Measurements from ENCODE around the gene PAK1IP1.
"Not testable (repeated sequence)": the region's sequence is repeated elsewhere in the genome, so short reads cannot be mapped to it uniquely, and the experiment has no call there.

Gene PAK1IP1, protein sequence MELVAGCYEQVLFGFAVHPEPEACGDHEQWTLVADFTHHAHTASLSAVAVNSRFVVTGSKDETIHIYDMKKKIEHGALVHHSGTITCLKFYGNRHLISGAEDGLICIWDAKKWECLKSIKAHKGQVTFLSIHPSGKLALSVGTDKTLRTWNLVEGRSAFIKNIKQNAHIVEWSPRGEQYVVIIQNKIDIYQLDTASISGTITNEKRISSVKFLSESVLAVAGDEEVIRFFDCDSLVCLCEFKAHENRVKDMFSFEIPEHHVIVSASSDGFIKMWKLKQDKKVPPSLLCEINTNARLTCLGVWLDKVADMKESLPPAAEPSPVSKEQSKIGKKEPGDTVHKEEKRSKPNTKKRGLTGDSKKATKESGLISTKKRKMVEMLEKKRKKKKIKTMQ

DNA sequence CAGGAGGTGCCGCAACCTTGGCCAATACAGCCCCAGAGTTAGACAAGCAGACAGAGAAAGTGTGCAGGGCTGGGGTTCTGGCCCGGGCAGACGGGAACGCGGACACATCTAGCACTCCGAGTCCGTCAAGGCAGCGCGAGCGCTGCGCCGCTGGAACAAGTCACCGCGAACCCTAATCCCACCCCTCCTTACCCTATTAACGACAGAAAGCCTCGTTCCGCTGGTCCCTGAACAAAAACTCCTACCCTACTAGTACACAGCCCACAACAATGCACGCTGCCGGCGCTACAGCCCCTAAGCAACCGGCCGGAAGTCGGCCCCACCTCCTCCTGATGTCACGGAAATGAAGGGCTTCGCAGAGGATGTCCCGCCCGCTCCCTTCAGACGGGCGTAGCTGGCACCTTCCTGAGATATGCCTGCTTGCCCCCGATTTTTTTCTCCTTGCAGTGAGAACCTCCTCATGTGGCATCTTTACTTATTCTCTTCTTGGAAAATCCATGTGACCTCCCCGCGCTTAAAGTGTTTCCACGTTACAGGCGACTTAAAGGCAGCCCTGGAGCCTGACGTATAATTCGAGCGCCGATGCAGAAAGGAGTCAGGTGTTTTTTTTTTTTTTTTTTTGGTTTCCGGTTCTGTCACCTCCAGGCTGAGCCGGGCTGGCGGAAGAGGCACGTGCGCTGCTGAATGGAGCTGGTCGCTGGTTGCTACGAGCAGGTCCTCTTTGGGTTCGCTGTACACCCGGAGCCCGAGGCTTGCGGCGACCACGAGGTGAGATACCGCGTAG is at the start of gene PAK1IP1, which contains the start of gene C6orf52:
TSS of gene PAK1IP1 (plus strand) at position 671 of the 784 bp plus-strand sequence. CDS start at position 685, 14 bp downstream.
TSS of gene C6orf52 (minus strand) at position 315 of the 784 bp plus-strand sequence. CDS start 7,066 bp downstream, outside the sequence.
- Mint-ChIP-seq H3K4me3 (peak within 1 kb of the TSS; percentile 95), H3K36me3 (peaks cover 19% of the 10 kb centered on the region), H3K9me3 (no peaks in the 10 kb centered on the region), H3K4me1 (peaks cover 45% of the 10 kb centered on the region), H3K27ac (peak within 1 kb of the TSS; percentile 100), H3K27me3 (peaks cover 4% of the 10 kb centered on the region)
- CTCF ChIA-PET: interaction anchor here (1.0 to 2.5 kb wide), 4 partner anchors 26 to 184 kb away, joined by 3 to 10 read pairs (median 5); partner anchors contain the start of gene MAK
- DNase-seq: peak; percentile 96

DNA sequence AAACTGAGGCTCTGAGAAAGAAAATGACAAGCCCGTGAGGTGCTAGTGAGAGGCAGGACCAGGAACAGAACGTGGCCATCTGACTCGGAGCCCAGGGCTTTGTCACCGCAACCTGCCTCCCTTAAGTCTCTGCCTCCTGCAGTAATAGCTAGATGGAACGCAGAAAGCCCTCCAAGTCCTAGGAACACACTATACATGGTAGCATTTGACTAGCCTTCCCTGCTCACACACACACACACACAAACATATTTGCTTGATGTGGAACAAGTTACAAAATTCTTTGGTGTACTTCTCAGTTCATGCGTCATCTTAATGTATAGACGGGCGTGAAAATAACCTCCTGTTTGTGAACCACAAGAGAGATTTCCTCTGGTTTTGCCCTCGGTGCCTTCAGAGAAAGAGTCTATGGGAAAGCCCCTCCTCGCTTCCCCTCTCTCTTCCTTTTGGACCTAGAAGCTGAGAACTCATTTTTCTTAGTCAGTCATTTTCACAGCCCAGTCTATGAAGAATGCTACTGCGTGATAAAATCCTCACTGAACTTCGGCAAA is 39.2 kb upstream of the PAK1IP1 start:
- Mint-ChIP-seq H3K4me3 (peak overlapping the region; percentile 6), H3K9me3 (no peaks in the 10 kb centered on the region), H3K36me3 (no peaks in the 10 kb centered on the region), H3K27ac (peak overlapping the region; percentile 58), H3K27me3 (peaks cover 40% of the 10 kb centered on the region), H3K4me1 (peaks cover 21% of the 10 kb centered on the region)
- CTCF ChIA-PET: no interaction called here
- peak; percentile 42 for DNase-seq

DNA sequence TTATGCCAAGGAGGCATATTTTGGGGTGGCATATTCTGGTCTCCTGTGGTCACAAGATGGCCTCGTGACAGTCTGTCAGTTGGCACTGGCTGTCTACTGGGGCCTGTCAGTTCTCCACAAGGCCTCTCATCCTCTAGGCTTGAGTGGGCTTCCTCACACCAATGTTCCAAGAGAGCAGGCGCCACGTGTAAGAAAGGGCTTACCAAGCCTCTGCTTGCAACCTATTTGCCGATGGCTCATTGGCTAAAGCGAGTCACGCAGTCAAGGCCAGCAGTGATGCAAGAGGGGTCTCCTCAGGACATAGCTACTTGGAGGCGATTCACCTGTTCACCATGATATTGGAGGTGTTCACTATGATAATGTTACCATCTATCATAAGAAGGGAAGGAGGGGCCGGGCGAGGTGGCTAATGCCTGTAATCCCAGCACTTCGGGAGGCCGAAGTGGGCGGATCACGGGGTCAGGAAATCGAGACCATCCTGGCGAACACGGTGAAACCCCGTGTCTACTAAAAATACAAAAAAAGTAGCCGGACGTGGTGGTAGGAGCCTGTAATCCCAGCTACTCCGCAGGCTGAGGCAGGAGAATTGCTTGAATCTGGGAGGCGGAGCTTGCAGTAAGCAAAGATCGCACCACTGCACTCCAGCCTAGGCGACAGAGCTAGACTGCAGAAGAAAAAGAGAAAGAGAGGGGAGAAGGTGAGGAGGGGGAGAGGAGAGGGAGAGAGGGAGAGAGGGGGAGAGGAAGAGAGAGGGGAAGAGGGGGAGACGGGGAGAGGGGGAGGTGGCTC is 35.7 kb upstream of the PAK1IP1 start:
- Mint-ChIP-seq H3K9me3 (no peaks in the 10 kb centered on the region), H3K4me1 (peaks cover 21% of the 10 kb centered on the region), H3K36me3 (no peaks in the 10 kb centered on the region), H3K27me3 (peaks cover 30% of the 10 kb centered on the region), H3K4me3 (peak overlapping the region; percentile 64), H3K27ac (peak overlapping the region; percentile 49)
- no peak for DNase-seq
- CTCF ChIA-PET: no interaction called here

DNA sequence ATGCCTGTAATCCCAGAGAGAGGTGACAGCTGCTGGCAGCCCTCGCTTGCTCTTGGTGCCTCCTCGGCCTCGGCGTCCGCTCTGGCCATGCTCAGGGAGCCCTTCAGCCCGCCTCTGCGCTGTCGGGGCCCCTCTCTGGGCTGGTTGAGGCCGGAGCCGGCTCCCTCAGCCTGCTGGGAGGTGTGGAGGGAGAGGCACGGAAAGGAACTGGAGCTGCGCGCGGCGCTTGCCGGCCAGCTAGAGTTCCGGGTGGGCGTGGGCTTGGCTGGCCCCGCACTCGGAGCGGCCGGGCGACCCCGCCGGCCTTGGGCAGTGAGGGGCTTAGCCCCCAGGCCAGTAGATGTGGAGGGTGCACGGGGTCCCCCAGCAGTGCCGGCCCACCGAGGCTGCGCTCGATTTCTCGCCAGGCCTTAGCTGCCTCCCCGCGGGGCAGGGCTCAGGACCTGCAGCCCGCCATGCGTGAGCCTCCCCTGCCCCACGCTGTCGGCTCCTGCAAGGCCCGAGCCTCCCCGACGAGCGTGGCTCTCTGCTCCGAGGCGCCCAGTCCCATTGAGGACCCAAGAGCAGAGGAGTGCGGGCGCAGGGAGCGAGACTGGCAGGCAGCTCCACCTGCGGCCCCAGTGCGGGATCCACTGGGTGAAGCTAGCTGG is 34.9 kb upstream of the PAK1IP1 start:
- Mint-ChIP-seq H3K4me3 (peak overlapping the region; percentile 64), H3K9me3 (no peaks in the 10 kb centered on the region), H3K4me1 (peaks cover 21% of the 10 kb centered on the region), H3K27me3 (peaks cover 27% of the 10 kb centered on the region), H3K36me3 (no peaks in the 10 kb centered on the region), H3K27ac (peak overlapping the region; percentile 58)
- peak; percentile 31 for DNase-seq
- CTCF ChIA-PET: no interaction called here

DNA sequence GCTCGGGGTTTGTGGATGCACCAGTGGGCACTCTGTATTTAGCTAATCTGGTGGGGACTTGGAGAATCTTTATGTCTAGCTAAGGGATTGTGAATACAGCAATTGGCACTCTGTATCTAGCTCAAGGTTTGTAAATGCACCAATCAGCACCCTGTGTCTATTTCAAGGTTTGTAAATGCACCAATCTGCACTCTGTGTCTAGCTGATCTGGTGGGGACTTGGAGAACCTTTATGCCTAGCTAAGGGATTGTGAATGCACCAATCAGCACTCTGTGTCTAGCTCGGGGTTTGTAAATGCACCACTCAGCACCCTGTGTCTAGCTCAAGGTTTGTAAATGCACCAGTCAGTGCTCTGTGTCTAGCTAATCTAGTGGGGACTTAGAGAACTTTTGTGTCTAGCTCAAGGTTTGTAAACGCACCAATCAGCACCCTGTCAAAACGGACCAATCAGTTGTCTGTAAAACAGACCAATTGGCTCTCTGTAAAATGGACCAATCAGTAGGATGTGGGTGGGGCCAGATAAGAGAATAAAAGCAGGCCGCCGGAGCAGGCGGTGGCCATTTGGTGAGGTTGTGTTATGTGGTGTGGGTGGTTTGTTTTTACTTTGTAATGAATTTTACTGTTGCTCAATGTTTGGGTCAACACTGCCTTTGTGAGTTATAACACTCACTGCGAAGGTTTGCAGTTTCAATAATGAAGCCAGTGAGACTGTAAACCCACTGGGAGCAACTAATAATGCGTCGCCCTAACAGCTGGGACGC is 34.2 kb upstream of the PAK1IP1 start:
- peak overlapping the region; percentile 46 for H3K4me3 Mint-ChIP-seq
- H3K36me3 Mint-ChIP-seq, DNase-seq, CTCF ChIA-PET, H3K9me3 Mint-ChIP-seq: not testable (repeated sequence)
- peak overlapping the region; percentile 58 for H3K27ac Mint-ChIP-seq
- peaks cover 13% of the 10 kb centered on the region for H3K4me1 Mint-ChIP-seq
- peaks cover 19% of the 10 kb centered on the region for H3K27me3 Mint-ChIP-seq

DNA sequence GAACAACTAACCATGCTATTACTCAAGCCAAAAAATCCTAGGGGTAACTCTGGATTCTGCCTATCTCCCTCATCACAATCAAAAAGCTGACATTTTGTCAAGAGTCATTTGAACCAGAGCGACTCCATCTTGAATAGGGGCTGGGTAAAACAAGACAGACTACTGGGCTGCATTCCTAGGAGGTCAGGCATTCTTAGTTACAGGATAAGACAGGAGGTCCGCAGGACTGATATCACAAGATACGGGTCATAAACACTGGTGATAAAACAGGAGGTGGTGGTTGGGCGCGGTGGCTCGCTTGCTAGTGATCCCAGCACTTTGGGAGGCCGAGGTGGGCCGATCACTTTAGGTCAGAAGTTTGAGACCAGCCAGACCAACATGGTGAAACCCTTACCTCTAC is 32.6 kb upstream of the PAK1IP1 start:
- Mint-ChIP-seq H3K4me3 (no peak overlapping the region), H3K36me3 (no peaks in the 10 kb centered on the region), H3K4me1 (no peaks in the 10 kb centered on the region), H3K9me3 (no peaks in the 10 kb centered on the region), H3K27me3 (peaks cover 20% of the 10 kb centered on the region), H3K27ac (no peak overlapping the region)
- CTCF ChIA-PET: no interaction called here
- DNase-seq: no peak

DNA sequence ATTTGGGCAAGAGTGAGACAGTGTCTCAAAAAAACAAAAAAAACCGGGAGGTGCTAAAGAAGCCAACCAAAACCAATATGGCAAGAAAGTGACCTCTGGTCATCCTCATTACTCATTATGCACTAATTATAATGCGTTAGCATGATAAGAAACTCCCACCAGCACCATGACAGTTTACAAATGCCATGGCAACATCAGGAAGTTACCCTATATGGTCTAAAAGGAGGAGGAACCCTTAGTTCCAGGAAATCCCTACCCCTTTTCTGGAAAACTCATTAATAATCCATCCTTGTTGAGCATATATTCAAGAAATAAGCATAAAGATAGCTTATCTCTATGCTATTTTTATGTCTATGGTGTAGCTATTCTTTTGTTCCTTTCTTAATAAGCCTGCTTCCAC is 32.0 kb upstream of the PAK1IP1 start:
- Mint-ChIP-seq H3K27me3 (peaks cover 22% of the 10 kb centered on the region), H3K4me1 (no peaks in the 10 kb centered on the region), H3K9me3 (no peaks in the 10 kb centered on the region), H3K27ac (no peak overlapping the region), H3K36me3 (no peaks in the 10 kb centered on the region), H3K4me3 (no peak overlapping the region)
- CTCF ChIA-PET: no interaction called here
- no peak for DNase-seq

DNA sequence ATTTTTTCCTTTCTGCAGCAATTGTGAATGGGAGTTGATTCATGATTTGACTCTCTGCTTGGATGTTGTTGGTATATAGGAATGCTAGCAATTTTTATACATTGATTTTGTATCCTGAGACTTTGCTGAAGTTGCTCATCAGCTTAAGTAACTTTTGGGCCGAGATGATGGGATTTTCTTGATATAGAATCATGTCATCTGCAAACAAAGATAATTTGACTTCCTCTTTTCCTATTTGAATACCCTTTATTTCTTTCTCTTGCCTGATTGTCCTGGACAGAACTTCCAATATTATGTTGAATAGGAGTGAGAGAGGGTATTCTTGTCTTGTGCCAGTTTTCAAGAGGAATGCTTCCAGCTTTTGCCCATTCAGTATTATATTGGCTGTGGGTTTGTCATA is 29.2 kb upstream of the PAK1IP1 start:
- H3K36me3 Mint-ChIP-seq, H3K4me1 Mint-ChIP-seq, H3K9me3 Mint-ChIP-seq, H3K27ac Mint-ChIP-seq, DNase-seq, CTCF ChIA-PET, H3K4me3 Mint-ChIP-seq: not testable (repeated sequence)
- H3K27me3 Mint-ChIP-seq: peaks cover 26% of the 10 kb centered on the region

DNA sequence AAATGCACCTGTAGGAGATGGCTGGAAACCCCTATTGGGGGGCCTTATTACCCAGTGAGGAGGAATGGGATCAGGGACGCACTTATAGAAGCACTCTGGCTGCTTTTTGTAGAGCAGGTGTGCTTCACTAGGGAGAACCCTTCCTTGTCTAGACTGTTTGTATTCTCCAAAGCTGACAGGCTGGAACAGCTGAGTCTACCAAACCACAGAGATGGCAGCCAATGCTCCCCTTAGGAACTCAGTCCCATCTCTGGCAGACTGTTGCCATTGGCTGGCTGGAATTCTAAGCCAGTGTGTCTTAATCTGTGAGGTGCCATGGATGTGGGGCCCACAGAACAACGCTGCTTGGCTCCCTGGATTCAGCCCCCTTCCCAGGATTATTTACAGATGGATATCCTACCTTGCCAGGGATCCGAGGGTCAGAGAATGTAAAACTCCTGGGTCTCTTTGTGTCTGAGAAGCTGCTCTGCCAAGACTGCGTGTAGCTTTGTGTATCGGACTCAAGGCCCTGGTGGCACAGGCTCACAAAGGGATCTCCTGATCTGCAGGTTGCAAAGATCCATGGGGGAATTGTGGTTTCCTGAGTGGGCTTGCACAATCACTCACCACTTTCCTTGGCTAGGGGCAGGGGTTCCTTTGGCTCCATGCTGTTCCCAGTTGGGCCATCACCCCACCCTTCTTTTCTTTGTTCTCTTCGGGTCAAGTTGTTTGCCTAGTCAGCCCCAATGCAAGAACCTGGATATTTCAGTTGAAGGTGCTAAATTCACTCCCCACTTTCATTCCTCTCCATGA is 26.4 kb upstream of the PAK1IP1 start:
- no peak overlapping the region for H3K4me3 Mint-ChIP-seq
- CTCF ChIA-PET: no interaction called here
- no peak overlapping the region for H3K27ac Mint-ChIP-seq
- no peaks in the 10 kb centered on the region for H3K36me3 Mint-ChIP-seq
- no peaks in the 10 kb centered on the region for H3K9me3 Mint-ChIP-seq
- H3K4me1 Mint-ChIP-seq: no peaks in the 10 kb centered on the region
- H3K27me3 Mint-ChIP-seq: peaks cover 26% of the 10 kb centered on the region
- no peak for DNase-seq

DNA sequence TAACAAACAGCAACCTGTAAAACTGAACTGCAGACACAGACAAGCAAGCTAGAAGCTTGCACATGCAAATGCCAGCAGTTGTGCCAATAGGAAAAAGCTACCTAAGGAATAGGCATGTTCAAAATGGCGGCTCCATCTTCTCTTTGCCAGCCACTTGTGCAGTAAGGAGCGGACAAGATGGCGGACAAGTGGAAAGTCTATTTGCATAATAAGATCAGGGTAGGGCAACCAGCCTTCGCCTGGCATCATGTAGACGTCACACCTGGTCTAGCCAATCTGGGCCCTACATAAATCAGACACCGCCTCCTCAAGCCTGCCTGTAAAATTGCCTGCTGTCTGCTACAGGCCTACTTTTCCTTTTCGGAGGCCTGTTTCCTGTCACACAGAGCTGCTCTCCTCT is 18.4 kb upstream of the PAK1IP1 start:
- Mint-ChIP-seq H3K4me3 (no peak overlapping the region), H3K27ac (no peak overlapping the region), H3K36me3 (no peaks in the 10 kb centered on the region), H3K9me3 (no peaks in the 10 kb centered on the region), H3K27me3 (no peaks in the 10 kb centered on the region), H3K4me1 (no peaks in the 10 kb centered on the region)
- no peak for DNase-seq
- CTCF ChIA-PET: no interaction called here

DNA sequence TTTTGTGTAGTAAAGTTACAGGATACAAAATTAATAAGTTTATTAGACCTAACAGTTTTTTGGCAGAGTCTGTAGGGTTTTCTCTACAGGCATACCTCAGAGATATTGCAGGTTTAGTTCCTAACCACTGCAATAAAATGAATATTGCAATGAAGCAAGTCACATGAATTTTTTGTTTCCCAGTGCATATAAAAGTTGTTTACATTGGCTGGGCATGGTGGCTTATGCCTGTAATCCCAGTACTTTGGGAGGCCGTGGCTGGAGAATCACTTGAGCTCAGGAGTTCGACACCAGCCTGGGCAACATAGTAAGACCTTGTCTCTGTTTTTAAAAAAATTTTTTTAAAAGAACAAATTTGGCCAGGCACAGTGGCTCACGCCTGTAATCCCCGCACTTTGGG is 16.3 kb upstream of the PAK1IP1 start:
- no peak for DNase-seq
- Mint-ChIP-seq H3K27me3 (no peaks in the 10 kb centered on the region), H3K9me3 (no peaks in the 10 kb centered on the region), H3K27ac (no peak overlapping the region), H3K4me1 (peaks cover 12% of the 10 kb centered on the region), H3K4me3 (no peak overlapping the region), H3K36me3 (no peaks in the 10 kb centered on the region)
- CTCF ChIA-PET: no interaction called here

DNA sequence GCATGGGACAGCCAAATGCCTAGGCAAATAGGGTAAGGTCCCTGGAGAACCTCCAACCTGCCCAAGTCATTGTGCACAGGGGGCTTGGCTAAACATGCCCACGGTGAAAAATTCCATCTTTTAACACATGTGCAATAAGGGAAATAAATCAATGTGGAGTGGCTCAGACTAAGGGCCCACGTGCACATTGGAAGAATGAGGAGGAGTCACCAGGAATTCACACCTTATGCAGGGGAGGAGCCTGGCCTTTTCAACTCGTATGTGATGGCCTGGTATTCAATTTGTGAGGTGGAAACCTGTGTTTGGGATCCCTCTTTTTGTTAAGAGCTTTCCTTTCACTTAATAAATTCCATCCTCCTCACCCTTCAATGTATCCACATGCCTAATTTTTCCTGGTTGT is 13.0 kb upstream of the PAK1IP1 start:
- H3K4me3 Mint-ChIP-seq: no peak overlapping the region
- H3K36me3 Mint-ChIP-seq: no peaks in the 10 kb centered on the region
- CTCF ChIA-PET: interaction anchor here (1.6 kb wide), 1 partner anchor 10 kb away, joined by 3 read pairs; no protein-coding TSS in a partner anchor
- peaks cover 8% of the 10 kb centered on the region for H3K27me3 Mint-ChIP-seq
- H3K9me3 Mint-ChIP-seq: no peaks in the 10 kb centered on the region
- DNase-seq: no peak
- H3K4me1 Mint-ChIP-seq: peaks cover 32% of the 10 kb centered on the region
- H3K27ac Mint-ChIP-seq: no peak overlapping the region

All from activated naive CD4-positive, alpha-beta T cell treated with anti-CD3 and anti-CD28 coated beads, Interleukin-2, amount 10 ng/mL, durations not matched to agents 7 days and 5 days (primary cell).